ENCODE measurements around the gene ZNF22.

DNA sequence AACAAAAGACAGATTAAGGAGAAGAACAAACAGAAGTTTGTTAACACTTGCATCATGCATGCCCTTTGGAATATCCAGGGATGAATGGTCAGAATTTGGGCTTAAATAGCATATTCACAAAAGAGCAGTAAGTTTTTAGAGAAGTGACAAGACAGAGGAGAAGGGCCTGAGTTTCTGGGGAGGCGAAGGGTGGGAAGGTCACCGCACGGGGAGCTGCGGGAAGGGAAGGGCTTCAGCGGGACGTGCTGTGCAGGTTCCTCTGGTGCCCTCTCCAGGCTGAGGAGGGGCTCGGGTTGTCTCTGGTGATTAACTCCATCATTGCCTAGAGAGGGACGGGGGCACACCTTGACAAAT lies 10.4 kb upstream of the ZNF22 start:
- TF ChIP-seq, protein P1, sequence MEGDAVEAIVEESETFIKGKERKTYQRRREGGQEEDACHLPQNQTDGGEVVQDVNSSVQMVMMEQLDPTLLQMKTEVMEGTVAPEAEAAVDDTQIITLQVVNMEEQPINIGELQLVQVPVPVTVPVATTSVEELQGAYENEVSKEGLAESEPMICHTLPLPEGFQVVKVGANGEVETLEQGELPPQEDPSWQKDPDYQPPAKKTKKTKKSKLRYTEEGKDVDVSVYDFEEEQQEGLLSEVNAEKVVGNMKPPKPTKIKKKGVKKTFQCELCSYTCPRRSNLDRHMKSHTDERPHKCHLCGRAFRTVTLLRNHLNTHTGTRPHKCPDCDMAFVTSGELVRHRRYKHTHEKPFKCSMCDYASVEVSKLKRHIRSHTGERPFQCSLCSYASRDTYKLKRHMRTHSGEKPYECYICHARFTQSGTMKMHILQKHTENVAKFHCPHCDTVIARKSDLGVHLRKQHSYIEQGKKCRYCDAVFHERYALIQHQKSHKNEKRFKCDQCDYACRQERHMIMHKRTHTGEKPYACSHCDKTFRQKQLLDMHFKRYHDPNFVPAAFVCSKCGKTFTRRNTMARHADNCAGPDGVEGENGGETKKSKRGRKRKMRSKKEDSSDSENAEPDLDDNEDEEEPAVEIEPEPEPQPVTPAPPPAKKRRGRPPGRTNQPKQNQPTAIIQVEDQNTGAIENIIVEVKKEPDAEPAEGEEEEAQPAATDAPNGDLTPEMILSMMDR (IDR thresholded peaks at IDR 0.05) = peak; percentile 57
- TF ChIP-seq EZH2phosphoT487 (IDR thresholded peaks at IDR 0.05) = peak; percentile 69
